H1 (cell line): ENCODE data around the gene ARMCX2. TPM values are rescaled to one million over a fixed set of nuclear protein-coding genes. Genes with fewer than 3 reads are reported as not detected.
A peak's percentile ranks its signal among the peaks of the same experiment; 100 is the strongest.

Experiments used
- CTCF ChIA-PET: fragments of 300-600 bp; sonication (Branson Sonifier 250); formaldehyde crosslinking; loops from one replicate; lab custom pipeline; 2021; ENCODE audit not compliant: partially characterized antibody; lab: Charles Lee
- POLR2A ChIA-PET: fragments of 300-600 bp; sonication (Branson Sonifier 250); formaldehyde crosslinking; loops from one replicate; lab custom pipeline; 2021; ENCODE audit warnings: inconsistent platforms; ENCODE audit not compliant: partially characterized antibody; lab: Charles Lee
- DNase-seq, 2 experiments: peaks; one replicate each; pipeline versions ENCODE4 v3.0.0 to v3.0.0-alpha.2; 2010 to 2022; ENCODE audit warnings: low spot score in 2 of 2, low read depth in 1 of 2, mixed read lengths in 1 of 2
- FAIRE-seq: peaks from 2 replicates; lab custom pipeline; 2011; peaks lifted over from hg19 to GRCh38; lab: Jason Lieb, UNC
- H2AFZ ChIP-seq: 2 replicates; pipeline ENCODE4 v1.8.1; 2012; ENCODE audit warnings: low read length, inconsistent platforms
- H2AK5ac ChIP-seq: 2 replicates; pipeline ENCODE4 v1.6.1; 2013; ENCODE audit warnings: low read depth, low read length
- H2BK120ac ChIP-seq: replicated peaks from 2 replicates; pipeline ENCODE3; 2013; ENCODE audit warnings: low read depth, low read length, inconsistent platforms
- H2BK12ac ChIP-seq: 2 replicates; pipeline ENCODE4 v1.6.1; 2013; ENCODE audit warnings: low read depth, low read length
- H2BK15ac ChIP-seq: 2 replicates; pipeline ENCODE4 v1.6.1; 2013; ENCODE audit warnings: low read length
- H2BK20ac ChIP-seq: 2 replicates; pipeline ENCODE4 v1.6.1; 2013; ENCODE audit warnings: low read length
- H2BK5ac ChIP-seq: 2 replicates; pipeline ENCODE4 v1.6.1; 2013; ENCODE audit warnings: low read depth, low read length
- H3K14ac ChIP-seq: 2 replicates; pipeline ENCODE4 v1.6.1; 2013; ENCODE audit warnings: inconsistent platforms; ENCODE audit not compliant: insufficient read length
- H3K18ac ChIP-seq: 2 replicates; pipeline ENCODE4 v1.6.1; 2013; ENCODE audit warnings: low read length; ENCODE audit errors: extremely low read depth
- H3K23ac ChIP-seq: 2 replicates; pipeline ENCODE4 v1.6.1; 2013; ENCODE audit warnings: inconsistent platforms; ENCODE audit not compliant: insufficient read length
- H3K23me2 ChIP-seq: 2 replicates; pipeline ENCODE4 v1.6.1; 2013; ENCODE audit warnings: low read depth, low read length
- H3K27ac ChIP-seq: 2 replicates; pipeline ENCODE4 v1.6.1; 2011; ENCODE audit warnings: low read depth, low read length, inconsistent platforms
- H3K27me3 ChIP-seq, 4 experiments: replicated peaks in 1 of 4; 1 replicate in 1 of 4; 2 replicates in 3 of 4; pipeline versions ENCODE4 v1.6.1 to v1.8.1; 2011 to 2013; ENCODE audit warnings: low read length in 3 of 4, mild to moderate bottlenecking in 3 of 4, inconsistent platforms in 2 of 4, mixed read lengths in 2 of 4, moderate library complexity in 1 of 4; ENCODE audit not compliant: control insufficient read depth in 3 of 4, insufficient read depth in 3 of 4; ENCODE audit errors: extremely low read depth in 1 of 4
- H3K36me3 ChIP-seq, 4 experiments: 2 replicates each; pipeline versions ENCODE4 v1.6.1 to v1.8.1; 2011 to 2013; ENCODE audit warnings: mild to moderate bottlenecking in 4 of 4, low read length in 3 of 4, moderate library complexity in 2 of 4, control low read depth in 1 of 4, inconsistent platforms in 1 of 4; ENCODE audit not compliant: insufficient read depth in 4 of 4, control insufficient read depth in 2 of 4
- H3K4ac ChIP-seq: replicated peaks from 2 replicates; pipeline ENCODE3; 2013; ENCODE audit warnings: low read length, low read depth, mixed read lengths, inconsistent platforms; ENCODE audit not compliant: insufficient read length
- H3K4me1 ChIP-seq, 4 experiments: replicated peaks in 1 of 4; 1 replicate in 1 of 4; 2 replicates in 3 of 4; pipeline versions ENCODE4 v1.6.1 to v1.8.1; 2011 to 2013; ENCODE audit warnings: low read length in 3 of 4, inconsistent platforms in 2 of 4, mixed read lengths in 1 of 4; ENCODE audit not compliant: insufficient read depth in 4 of 4, control insufficient read depth in 3 of 4
- H3K4me2 ChIP-seq, 2 experiments: 2 replicates each; pipeline versions ENCODE4 v1.6.1 to v1.8.1; 2011 to 2013; ENCODE audit warnings: low read depth in 2 of 2, low read length in 2 of 2, control low read depth in 1 of 2, inconsistent platforms in 1 of 2, mild to moderate bottlenecking in 1 of 2; ENCODE audit not compliant: insufficient read depth in 1 of 2
- H3K4me3 ChIP-seq, 4 experiments: fragments of 200-600, 300-600 bp in 1 of 4; sonication (generic), shearing (Covaris generic), sonication (Bioruptor Twin) in 1 of 4; 2 replicates each; pipeline versions ENCODE4 v1.5.1 to v1.8.1; 2011 to 2016; ENCODE audit warnings: low read length in 4 of 4, low read depth in 3 of 4, control low read depth in 2 of 4, inconsistent platforms in 2 of 4, mild to moderate bottlenecking in 2 of 4, mixed read lengths in 1 of 4, moderate library complexity in 1 of 4; ENCODE audit not compliant: insufficient read depth in 2 of 4; ENCODE audit errors: extremely low read depth in 1 of 4
- H3K56ac ChIP-seq: replicated peaks from 2 replicates; pipeline ENCODE3; 2013; ENCODE audit warnings: low read depth, mild to moderate bottlenecking, mixed read lengths, low read length, inconsistent platforms; ENCODE audit not compliant: insufficient read length
- H3K79me1 ChIP-seq: 2 replicates; pipeline ENCODE4 v1.6.1; 2013; ENCODE audit warnings: low read depth, low read length, control low read depth
- H3K79me2 ChIP-seq, 2 experiments: 2 replicates each; pipeline versions ENCODE4 v1.6.1 to v1.8.1; 2012 to 2013; ENCODE audit warnings: low read length in 2 of 2, mild to moderate bottlenecking in 2 of 2, inconsistent platforms in 1 of 2; ENCODE audit not compliant: insufficient read depth in 2 of 2, control insufficient read depth in 1 of 2
- H3K9ac ChIP-seq, 4 experiments: replicated peaks in 1 of 4; 1 replicate in 1 of 4; 2 replicates in 3 of 4; pipeline versions ENCODE4 v1.6.1 to v1.8.1; 2011 to 2013; ENCODE audit warnings: low read depth in 3 of 4, low read length in 3 of 4, control low read depth in 2 of 4, mild to moderate bottlenecking in 2 of 4, moderate library complexity in 2 of 4, inconsistent platforms in 1 of 4; ENCODE audit errors: extremely low read depth in 1 of 4
- H3K9me3 ChIP-seq, 2 experiments: 2 replicates each; pipeline versions ENCODE4 v1.6.1 to v1.8.1; 2012 to 2013; ENCODE audit warnings: mild to moderate bottlenecking in 2 of 2, moderate library complexity in 2 of 2, control low read depth in 1 of 2, inconsistent platforms in 1 of 2, low read depth in 1 of 2, low read length in 1 of 2, mixed read lengths in 1 of 2; ENCODE audit not compliant: insufficient read depth in 2 of 2
- H4K20me1 ChIP-seq, 2 experiments: replicated peaks in 1 of 2; 2 replicates each; pipeline versions ENCODE3 to v1.8.1; 2011 to 2013; ENCODE audit warnings: inconsistent platforms in 2 of 2, low read length in 2 of 2, mild to moderate bottlenecking in 1 of 2; ENCODE audit not compliant: insufficient read depth in 2 of 2, control insufficient read depth in 1 of 2
- H4K5ac ChIP-seq: 2 replicates; pipeline ENCODE4 v1.6.1; 2013; ENCODE audit warnings: low read length, low read depth, mixed read lengths, inconsistent platforms; ENCODE audit not compliant: insufficient read length
- H4K8ac ChIP-seq: 2 replicates; pipeline ENCODE4 v1.8.0; 2013; ENCODE audit warnings: mild to moderate bottlenecking, moderate library complexity, low read length, inconsistent platforms; ENCODE audit not compliant: insufficient read depth; ENCODE audit errors: extremely low read depth
- H4K91ac ChIP-seq: replicated peaks from 2 replicates; pipeline ENCODE3; 2013; ENCODE audit warnings: low read length, mixed read lengths, inconsistent platforms; ENCODE audit not compliant: insufficient read length
- CBX5 ChIP-seq: fragments of 300-800, 300-1000 bp; sonication (generic); IDR thresholded peaks from 2 replicates; pipeline ENCODE4 v1.7.1; 2016; ENCODE audit warnings: antibody characterized with exemption, low read length, low read depth
- TEAD4 ChIP-seq: IDR thresholded peaks from 2 replicates; pipeline ENCODE4 v1.6.1; 2012; ENCODE audit warnings: low read depth, low read length, inconsistent platforms, mixed read lengths
- WGBS, 2 experiments: shearing (Covaris generic) in 1 of 2; methylation state at CpG; one replicate each; pipeline versions ENCODE4 v1.1.6 to v1.1.7; 2013 to 2015; ENCODE audit warnings: low lambda C conversion rate in 2 of 2, mixed read lengths in 2 of 2, inconsistent platforms in 1 of 2, low coverage in 1 of 2, missing lambda C conversion rate in 1 of 2; ENCODE audit not compliant: insufficient replicate concordance in 2 of 2, insufficient coverage in 1 of 2, insufficient read length in 1 of 2; ENCODE audit errors: extremely low coverage in 1 of 2, missing lambda C conversion rate in 1 of 2; 5-methylcytosine and 5-hydroxymethylcytosine counted together
- polyA plus RNA-seq, 7 experiments: library from polyadenylated mRNA; depleted of rRNA in 3 of 7; stranded (reverse) in 5 of 7; unstranded in 2 of 7; fragments of >200 nt in 5 of 7; fragments of 200-250 nt in 2 of 7; gene quantifications; 1 replicate in 5 of 7; 2 replicates in 1 of 7; 4 replicates in 1 of 7; pipeline versions ENCODE4 v1.2.1 to v1.2.3, GENCODE V29; 2011 to 2013; ENCODE audit warnings: missing spikeins in 2 of 7, mixed read lengths in 2 of 7
- total RNA-seq: library from RNA; stranded (reverse); fragmentation: NEBNext Ultra II Directional; extraction: Animal tissue kit (Norgen Biotek cat#: 25700); gene quantifications from 2 replicates; pipeline ENCODE4 v1.2.1, GENCODE V29; 2021

ARMCX2 gene
- total and polyA plus RNA-seq, 2 of the 8 experiments (the other 6 are each of a cell fraction or from before 2014, with no cell fraction given) = 39.7 to 113 TPM

GRCh38 chrX:101676571-101676970 lies 16.9 kb upstream of the ARMCX2 start:
- no peaks in the 10 kb centered on the region for H4K20me1 ChIP-seq

More at GRCh38 chrX:101676571-101676970, 16.9 kb upstream of the ARMCX2 start:
- FAIRE-seq (no peak), DNase-seq (no peak)
- H2AFZ ChIP-seq = peak overlapping the region; percentile 76; the same call in 1 of the 2 replicates
- H2BK20ac ChIP-seq = no peak overlapping the region
- H2BK5ac ChIP-seq = no peak overlapping the region
- ChIA-PET CTCF (no interaction called here), POLR2A (interaction anchor here (1.4 to 2.3 kb wide), 2 partner anchors 10 to 17 kb away, joined by 3 to 6 read pairs; partner anchors contain the start of gene ARMCX2)
- no peak overlapping the region for H2BK120ac ChIP-seq
- H3K23ac ChIP-seq = no peak overlapping the region
- no peak overlapping the region for H2AK5ac ChIP-seq
- H3K4ac ChIP-seq = no peak overlapping the region
- no peaks in the 10 kb centered on the region for H3K23me2 ChIP-seq
- H3K4me2 ChIP-seq = no peak overlapping the region
- H3K14ac ChIP-seq = no peak overlapping the region
- 72% methylated on average over 3 of the region's 3 CpGs; no CpG with 5 or more reads in 1 of the 2 experiments for WGBS, 2 experiments
- H3K9me3 ChIP-seq = no peaks in the 10 kb centered on the region
- no peaks in the 10 kb centered on the region for H3K36me3 ChIP-seq
- no peak overlapping the region for H2BK12ac ChIP-seq
- no peak overlapping the region for H3K27ac ChIP-seq
- no peak overlapping the region for H2BK15ac ChIP-seq
- TF ChIP-seq CBX5 (no peak), TEAD4 (no peak)
- H3K9ac ChIP-seq = no peak overlapping the region
- no peak overlapping the region for H3K4me3 ChIP-seq
- H3K27me3 ChIP-seq = no peaks in the 10 kb centered on the region
- no peaks in the 10 kb centered on the region for H3K79me2 ChIP-seq
- no peak overlapping the region for H4K91ac ChIP-seq
- H3K4me1 ChIP-seq = no peaks in the 10 kb centered on the region; a peak in 2 of 7 replicates
- H3K79me1 ChIP-seq = no peaks in the 10 kb centered on the region
- H4K8ac ChIP-seq = no peak overlapping the region
- H4K5ac ChIP-seq = no peak overlapping the region
- H3K18ac ChIP-seq = no peak overlapping the region
- H3K56ac ChIP-seq = no peak overlapping the region
